ENCODE data around the gene FAM98B. TPM values are rescaled to one million over a fixed set of nuclear protein-coding genes. Genes with fewer than 3 reads are reported as not detected.
A peak's percentile ranks its signal among the peaks of the same experiment; 100 is the strongest.

The FAM98B gene
- total and polyA plus RNA-seq, 9 of the 15 experiments (the other 6 are each of a cell fraction or from before 2014, with no cell fraction given) = 3.1 to 42.0 (median 9.4) TPM

DNA sequence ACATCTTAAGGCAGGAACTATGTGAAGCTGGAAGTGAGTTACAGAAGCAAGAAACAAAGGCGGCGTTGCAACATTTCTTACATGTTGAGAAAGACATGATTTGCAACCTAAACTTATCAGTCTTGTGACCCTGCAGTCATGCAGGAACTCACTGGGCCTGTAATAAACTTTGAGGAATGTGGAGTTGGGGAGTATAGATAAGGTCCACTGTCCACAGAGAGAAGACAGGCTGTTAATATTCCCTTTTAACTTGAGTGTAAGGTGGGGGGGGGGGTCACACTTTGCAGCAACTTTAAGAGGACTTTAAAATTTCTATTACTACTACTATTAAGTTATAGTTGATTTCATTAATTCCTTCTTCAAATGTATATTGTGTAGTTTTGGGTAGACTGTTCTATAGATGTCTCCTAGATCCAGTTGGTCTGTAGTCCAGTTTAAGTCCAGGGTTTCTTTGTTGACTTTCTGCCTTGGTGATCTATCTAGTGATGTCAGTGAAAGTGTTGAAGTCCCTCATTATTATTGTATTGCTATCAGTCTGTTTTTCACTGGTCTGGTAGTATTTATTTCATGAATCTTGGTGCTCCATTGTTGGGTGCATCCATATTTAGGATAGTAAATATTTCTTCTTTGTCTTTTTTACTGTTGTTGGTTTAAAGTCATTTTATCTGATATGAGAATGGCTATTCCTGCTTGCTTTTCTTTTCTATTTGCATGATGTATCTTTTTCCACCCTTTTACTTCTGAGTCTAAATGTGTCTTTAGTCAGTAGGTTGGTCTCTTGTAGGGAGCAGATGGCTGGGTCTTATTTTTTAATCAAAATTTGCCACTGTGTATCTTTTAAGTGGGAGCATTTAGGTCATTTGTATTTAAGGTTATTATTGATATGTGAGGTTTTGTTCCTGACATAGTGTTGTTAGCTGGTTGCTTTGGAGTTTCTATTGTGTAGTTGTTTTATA, 15.6 kb upstream of the FAM98B start (continued):
- TF ChIP-seq, protein P1, sequence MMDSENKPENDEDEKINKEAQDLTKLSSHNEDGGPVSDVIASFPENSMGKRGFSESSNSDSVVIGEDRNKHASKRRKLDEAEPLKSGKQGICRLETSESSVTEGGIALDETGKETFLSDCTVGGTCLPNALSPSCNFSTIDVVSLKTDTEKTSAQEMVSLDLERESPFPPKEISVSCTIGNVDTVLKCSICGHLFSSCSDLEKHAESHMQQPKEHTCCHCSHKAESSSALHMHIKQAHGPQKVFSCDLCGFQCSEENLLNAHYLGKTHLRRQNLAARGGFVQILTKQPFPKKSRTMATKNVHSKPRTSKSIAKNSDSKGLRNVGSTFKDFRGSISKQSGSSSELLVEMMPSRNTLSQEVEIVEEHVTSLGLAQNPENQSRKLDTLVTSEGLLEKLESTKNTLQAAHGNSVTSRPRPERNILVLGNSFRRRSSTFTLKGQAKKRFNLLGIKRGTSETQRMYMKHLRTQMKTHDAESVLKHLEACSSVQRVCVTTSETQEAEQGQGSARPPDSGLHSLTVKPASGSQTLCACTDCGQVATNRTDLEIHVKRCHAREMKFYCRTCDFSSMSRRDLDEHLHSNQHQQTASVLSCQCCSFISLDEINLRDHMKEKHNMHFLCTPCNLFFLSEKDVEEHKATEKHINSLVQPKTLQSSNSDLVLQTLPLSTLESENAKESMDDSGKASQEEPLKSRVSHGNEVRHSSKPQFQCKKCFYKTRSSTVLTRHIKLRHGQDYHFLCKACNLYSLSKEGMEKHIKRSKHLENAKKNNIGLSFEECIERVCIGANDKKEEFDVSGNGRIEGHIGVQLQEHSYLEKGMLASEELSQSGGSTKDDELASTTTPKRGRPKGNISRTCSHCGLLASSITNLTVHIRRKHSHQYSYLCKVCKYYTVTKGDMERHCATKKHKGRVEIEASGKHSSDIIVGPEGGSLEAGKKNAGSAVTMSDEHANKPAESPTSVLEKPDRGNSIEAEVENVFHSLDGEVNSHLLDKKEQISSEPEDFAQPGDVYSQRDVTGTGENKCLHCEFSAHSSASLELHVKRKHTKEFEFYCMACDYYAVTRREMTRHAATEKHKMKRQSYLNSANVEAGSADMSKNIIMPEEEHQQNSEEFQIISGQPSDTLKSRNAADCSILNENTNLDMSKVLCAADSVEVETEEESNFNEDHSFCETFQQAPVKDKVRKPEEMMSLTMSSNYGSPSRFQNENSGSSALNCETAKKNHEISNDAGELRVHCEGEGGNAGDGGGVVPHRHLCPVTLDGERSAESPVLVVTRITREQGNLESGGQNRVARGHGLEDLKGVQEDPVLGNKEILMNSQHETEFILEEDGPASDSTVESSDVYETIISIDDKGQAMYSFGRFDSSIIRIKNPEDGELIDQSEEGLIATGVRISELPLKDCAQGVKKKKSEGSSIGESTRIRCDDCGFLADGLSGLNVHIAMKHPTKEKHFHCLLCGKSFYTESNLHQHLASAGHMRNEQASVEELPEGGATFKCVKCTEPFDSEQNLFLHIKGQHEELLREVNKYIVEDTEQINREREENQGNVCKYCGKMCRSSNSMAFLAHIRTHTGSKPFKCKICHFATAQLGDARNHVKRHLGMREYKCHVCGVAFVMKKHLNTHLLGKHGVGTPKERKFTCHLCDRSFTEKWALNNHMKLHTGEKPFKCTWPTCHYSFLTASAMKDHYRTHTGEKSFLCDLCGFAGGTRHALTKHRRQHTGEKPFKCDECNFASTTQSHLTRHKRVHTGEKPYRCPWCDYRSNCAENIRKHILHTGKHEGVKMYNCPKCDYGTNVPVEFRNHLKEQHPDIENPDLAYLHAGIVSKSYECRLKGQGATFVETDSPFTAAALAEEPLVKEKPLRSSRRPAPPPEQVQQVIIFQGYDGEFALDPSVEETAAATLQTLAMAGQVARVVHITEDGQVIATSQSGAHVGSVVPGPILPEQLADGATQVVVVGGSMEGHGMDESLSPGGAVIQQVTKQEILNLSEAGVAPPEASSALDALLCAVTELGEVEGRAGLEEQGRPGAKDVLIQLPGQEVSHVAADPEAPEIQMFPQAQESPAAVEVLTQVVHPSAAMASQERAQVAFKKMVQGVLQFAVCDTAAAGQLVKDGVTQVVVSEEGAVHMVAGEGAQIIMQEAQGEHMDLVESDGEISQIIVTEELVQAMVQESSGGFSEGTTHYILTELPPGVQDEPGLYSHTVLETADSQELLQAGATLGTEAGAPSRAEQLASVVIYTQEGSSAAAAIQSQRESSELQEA (IDR thresholded peaks at IDR 0.05; ENCODE audit: low read depth) = no peak
- TF ChIP-seq BACH1 (tag; IDR thresholded peaks at IDR 0.05) (no peak), PTBP1 (IDR thresholded peaks at IDR 0.05; ENCODE audit: low read depth, low read length) (no peak), L3MBTL2 (IDR thresholded peaks at IDR 0.05) (peak; percentile 28; the same call in 1 of the 2 replicates), KHSRP (IDR thresholded peaks at IDR 0.05) (no peak), TAF15 (IDR thresholded peaks at IDR 0.05; ENCODE audit: low read depth, low read length) (no peak), KAT2B (IDR thresholded peaks at IDR 0.05; ENCODE audit: low read depth, low read length) (no peak), ZNF184 (CRISPR knock-in tag; IDR thresholded peaks at IDR 0.05) (no peak), FOXJ2 (tag; IDR thresholded peaks at IDR 0.05) (peak; percentile 91), NONO (IDR thresholded peaks at IDR 0.05; ENCODE audit: low read depth in 2 of 2, low read length in 1 of 2) (no peak), ETV1 (tag; conservative IDR thresholded peaks at IDR 0.05; ENCODE audit: low read depth) (peak; percentile 70), SOX6 (IDR thresholded peaks at IDR 0.05) (peak; percentile 88)
- TF ChIP-seq, protein P2, sequence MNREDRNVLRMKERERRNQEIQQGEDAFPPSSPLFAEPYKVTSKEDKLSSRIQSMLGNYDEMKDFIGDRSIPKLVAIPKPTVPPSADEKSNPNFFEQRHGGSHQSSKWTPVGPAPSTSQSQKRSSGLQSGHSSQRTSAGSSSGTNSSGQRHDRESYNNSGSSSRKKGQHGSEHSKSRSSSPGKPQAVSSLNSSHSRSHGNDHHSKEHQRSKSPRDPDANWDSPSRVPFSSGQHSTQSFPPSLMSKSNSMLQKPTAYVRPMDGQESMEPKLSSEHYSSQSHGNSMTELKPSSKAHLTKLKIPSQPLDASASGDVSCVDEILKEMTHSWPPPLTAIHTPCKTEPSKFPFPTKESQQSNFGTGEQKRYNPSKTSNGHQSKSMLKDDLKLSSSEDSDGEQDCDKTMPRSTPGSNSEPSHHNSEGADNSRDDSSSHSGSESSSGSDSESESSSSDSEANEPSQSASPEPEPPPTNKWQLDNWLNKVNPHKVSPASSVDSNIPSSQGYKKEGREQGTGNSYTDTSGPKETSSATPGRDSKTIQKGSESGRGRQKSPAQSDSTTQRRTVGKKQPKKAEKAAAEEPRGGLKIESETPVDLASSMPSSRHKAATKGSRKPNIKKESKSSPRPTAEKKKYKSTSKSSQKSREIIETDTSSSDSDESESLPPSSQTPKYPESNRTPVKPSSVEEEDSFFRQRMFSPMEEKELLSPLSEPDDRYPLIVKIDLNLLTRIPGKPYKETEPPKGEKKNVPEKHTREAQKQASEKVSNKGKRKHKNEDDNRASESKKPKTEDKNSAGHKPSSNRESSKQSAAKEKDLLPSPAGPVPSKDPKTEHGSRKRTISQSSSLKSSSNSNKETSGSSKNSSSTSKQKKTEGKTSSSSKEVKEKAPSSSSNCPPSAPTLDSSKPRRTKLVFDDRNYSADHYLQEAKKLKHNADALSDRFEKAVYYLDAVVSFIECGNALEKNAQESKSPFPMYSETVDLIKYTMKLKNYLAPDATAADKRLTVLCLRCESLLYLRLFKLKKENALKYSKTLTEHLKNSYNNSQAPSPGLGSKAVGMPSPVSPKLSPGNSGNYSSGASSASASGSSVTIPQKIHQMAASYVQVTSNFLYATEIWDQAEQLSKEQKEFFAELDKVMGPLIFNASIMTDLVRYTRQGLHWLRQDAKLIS (CRISPR knock-in tag; IDR thresholded peaks at IDR 0.05) = no peak
- TF ChIP-seq, protein P3, sequence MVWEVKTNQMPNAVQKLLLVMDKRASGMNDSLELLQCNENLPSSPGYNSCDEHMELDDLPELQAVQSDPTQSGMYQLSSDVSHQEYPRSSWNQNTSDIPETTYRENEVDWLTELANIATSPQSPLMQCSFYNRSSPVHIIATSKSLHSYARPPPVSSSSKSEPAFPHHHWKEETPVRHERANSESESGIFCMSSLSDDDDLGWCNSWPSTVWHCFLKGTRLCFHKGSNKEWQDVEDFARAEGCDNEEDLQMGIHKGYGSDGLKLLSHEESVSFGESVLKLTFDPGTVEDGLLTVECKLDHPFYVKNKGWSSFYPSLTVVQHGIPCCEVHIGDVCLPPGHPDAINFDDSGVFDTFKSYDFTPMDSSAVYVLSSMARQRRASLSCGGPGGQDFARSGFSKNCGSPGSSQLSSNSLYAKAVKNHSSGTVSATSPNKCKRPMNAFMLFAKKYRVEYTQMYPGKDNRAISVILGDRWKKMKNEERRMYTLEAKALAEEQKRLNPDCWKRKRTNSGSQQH (CRISPR knock-in tag; IDR thresholded peaks at IDR 0.05) = no peak
